Loucy (cell line): Measurements from ENCODE around the gene DIDO1.

Experiments used
- H2AFZ ChIP-seq: fragments of 200-600 bp; sonication (generic); 2 replicates; pipeline ENCODE4 v1.6.0; 2016; ENCODE audit warnings: antibody characterized with exemption, mild to moderate bottlenecking, low read length, moderate library complexity
- H3F3A ChIP-seq: fragments of 200-600 bp; 2 replicates; pipeline ENCODE4 v1.6.0; 2016; ENCODE audit warnings: antibody characterized with exemption, low read depth, mild to moderate bottlenecking
- H3K27me3 ChIP-seq: fragments of 200-600 bp; sonication (generic); 2 replicates; pipeline ENCODE4 v1.6.1; 2014; ENCODE audit warnings: low read length, mild to moderate bottlenecking; ENCODE audit not compliant: insufficient read depth, poor library complexity, severe bottlenecking
- H3K36me3 ChIP-seq: fragments of 200-600 bp; sonication (generic); 2 replicates; pipeline ENCODE4 v1.6.1; 2016; ENCODE audit warnings: low read length; ENCODE audit not compliant: insufficient read depth
- H3K4me1 ChIP-seq: fragments of 200-600 bp; sonication (generic); 2 replicates; pipeline ENCODE4 v1.5.1; 2014; ENCODE audit warnings: low read length, mild to moderate bottlenecking; ENCODE audit not compliant: insufficient read depth, poor library complexity, severe bottlenecking
- H3K4me2 ChIP-seq: fragments of 200-600 bp; sonication (generic); 2 replicates; pipeline ENCODE4 v1.6.0; 2014; ENCODE audit warnings: antibody characterized with exemption, low read length, low read depth, mild to moderate bottlenecking; ENCODE audit not compliant: poor library complexity, severe bottlenecking
- H3K4me3 ChIP-seq: fragments of 200-600 bp; sonication (generic); 2 replicates; pipeline ENCODE4 v1.5.1; 2014; ENCODE audit warnings: low read length, mild to moderate bottlenecking, mixed read lengths; ENCODE audit not compliant: poor library complexity, severe bottlenecking
- H3K79me2 ChIP-seq: fragments of 200-600 bp; sonication (generic); 2 replicates; pipeline ENCODE4 v1.6.1; 2014; ENCODE audit warnings: low read length; ENCODE audit not compliant: insufficient read depth
- H3K9ac ChIP-seq: fragments of 200-600 bp; sonication (generic); 2 replicates; pipeline ENCODE4 v1.6.0; 2014; ENCODE audit warnings: mild to moderate bottlenecking, low read depth, low read length, moderate library complexity; ENCODE audit not compliant: poor library complexity, severe bottlenecking
- H3K9me2 ChIP-seq: fragments of 200-600 bp; sonication (generic); replicated peaks from 2 replicates; pipeline ENCODE4 v1.6.1; 2016; ENCODE audit warnings: low read depth, low read length, mixed read lengths
- H3K9me3 ChIP-seq: fragments of 200-600 bp; sonication (generic); 2 replicates; pipeline ENCODE4 v1.6.1; 2014; ENCODE audit warnings: mild to moderate bottlenecking, antibody characterized with exemption, low read length, low read depth; ENCODE audit not compliant: insufficient read depth
- H4K20me1 ChIP-seq: fragments of 200-600 bp; sonication (generic); 2 replicates; pipeline ENCODE4 v1.6.0; 2014; ENCODE audit warnings: antibody characterized with exemption, low read length, mild to moderate bottlenecking; ENCODE audit not compliant: insufficient read depth, poor library complexity, severe bottlenecking
- EZH2phosphoT487 ChIP-seq: fragments of 200-600 bp; IDR thresholded peaks from 2 replicates; pipeline ENCODE4 v1.6.1; 2018; ENCODE audit warnings: antibody characterized with exemption, mild to moderate bottlenecking, moderate library complexity, borderline replicate concordance
- TF ChIP-seq, protein P1 (sequence below): fragments of 200-600 bp; sonication (generic); conservative IDR thresholded peaks from 2 replicates; pipeline ENCODE4 v1.5.1; 2014; ENCODE audit warnings: mild to moderate bottlenecking, antibody characterized with exemption, low read length

The DIDO1 gene

DNA sequence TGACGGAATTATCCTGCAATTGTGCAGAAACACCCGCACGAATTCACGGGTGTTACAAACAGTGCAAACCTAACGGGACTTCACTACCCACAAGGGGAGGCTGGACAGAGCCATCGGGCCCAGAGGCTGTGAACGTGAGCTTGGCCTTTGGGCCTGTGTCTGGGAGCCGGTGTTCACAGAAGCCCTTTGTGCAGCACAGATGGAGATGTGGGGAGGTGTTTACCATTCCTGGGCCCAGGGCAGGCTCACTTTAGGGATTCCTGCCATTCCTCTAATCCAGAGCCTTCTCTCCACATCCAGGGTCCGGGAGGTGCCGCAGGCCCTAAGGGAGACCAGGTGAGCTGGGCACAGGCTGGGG is 94.5 kb downstream of the DIDO1 start:
- H3K9ac ChIP-seq = no peak overlapping the region
- no peaks in the 10 kb centered on the region for H3K27me3 ChIP-seq
- H3K36me3 ChIP-seq = no peaks in the 10 kb centered on the region
- H3K79me2 ChIP-seq = no peaks in the 10 kb centered on the region
- H3K4me1 ChIP-seq = no peaks in the 10 kb centered on the region
- TF ChIP-seq, protein P1, sequence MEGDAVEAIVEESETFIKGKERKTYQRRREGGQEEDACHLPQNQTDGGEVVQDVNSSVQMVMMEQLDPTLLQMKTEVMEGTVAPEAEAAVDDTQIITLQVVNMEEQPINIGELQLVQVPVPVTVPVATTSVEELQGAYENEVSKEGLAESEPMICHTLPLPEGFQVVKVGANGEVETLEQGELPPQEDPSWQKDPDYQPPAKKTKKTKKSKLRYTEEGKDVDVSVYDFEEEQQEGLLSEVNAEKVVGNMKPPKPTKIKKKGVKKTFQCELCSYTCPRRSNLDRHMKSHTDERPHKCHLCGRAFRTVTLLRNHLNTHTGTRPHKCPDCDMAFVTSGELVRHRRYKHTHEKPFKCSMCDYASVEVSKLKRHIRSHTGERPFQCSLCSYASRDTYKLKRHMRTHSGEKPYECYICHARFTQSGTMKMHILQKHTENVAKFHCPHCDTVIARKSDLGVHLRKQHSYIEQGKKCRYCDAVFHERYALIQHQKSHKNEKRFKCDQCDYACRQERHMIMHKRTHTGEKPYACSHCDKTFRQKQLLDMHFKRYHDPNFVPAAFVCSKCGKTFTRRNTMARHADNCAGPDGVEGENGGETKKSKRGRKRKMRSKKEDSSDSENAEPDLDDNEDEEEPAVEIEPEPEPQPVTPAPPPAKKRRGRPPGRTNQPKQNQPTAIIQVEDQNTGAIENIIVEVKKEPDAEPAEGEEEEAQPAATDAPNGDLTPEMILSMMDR = no peak
- no peak for TF ChIP-seq EZH2phosphoT487
- H3F3A ChIP-seq = no peaks in the 10 kb centered on the region
- H3K4me2 ChIP-seq = no peak overlapping the region
- H3K9me2 ChIP-seq = no peaks in the 10 kb centered on the region
- H4K20me1 ChIP-seq = no peaks in the 10 kb centered on the region
- H2AFZ ChIP-seq = no peak overlapping the region
- no peak overlapping the region for H3K4me3 ChIP-seq
- H3K9me3 ChIP-seq = no peaks in the 10 kb centered on the region

DNA sequence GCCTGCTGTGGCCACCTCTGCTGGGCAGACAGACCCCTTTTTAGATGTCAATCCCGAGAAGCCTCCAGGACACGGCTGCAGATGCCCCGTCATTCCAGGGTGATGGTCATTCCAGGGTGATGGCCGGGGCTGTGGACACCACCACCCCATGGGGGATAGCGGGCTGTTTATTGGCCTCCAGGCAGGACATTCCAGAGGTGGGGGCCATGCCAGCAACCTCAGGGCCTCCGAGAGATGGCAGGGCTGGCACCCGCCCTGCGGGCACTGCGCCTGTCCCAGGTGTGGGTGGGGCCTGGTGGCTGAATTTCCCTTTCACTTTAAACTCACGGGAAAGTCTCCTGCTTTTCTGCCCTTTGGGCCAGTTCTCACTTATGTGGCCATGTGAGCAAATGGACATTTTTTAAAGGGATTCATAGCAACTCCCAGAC is 94.9 kb downstream of the DIDO1 start:
- Histone ChIP-seq H3K9me3 (no peaks in the 10 kb centered on the region), H3K4me3 (no peak overlapping the region), H4K20me1 (no peaks in the 10 kb centered on the region), H3F3A (no peaks in the 10 kb centered on the region), H3K4me2 (no peak overlapping the region), H2AFZ (no peak overlapping the region), H3K9me2 (no peaks in the 10 kb centered on the region), H3K27me3 (no peaks in the 10 kb centered on the region), H3K79me2 (no peaks in the 10 kb centered on the region), H3K36me3 (no peaks in the 10 kb centered on the region), H3K4me1 (no peaks in the 10 kb centered on the region), H3K9ac (no peak overlapping the region)
- no peak for TF ChIP-seq EZH2phosphoT487
- TF ChIP-seq, protein P1 = no peak

DNA sequence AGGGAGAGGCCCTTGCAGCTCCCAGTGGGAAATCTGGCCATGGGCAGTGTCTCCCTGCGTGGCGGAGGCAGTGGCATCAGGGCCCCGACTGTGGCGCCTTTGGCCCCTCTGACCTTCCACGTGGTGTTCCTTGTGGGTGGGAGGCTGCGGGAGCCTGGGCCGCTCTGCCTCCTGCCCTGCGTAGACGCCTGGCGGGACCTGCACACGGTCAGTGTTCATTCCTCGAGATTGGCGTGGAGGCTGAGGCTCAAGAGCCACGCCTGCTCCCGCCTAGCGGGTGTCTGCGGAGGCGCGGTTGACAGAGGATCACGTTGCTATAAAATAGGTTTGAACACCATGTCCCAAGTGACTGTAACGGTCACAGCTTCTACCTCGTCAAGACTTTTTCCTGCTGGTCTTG is 95.5 kb downstream of the DIDO1 start:
- Histone ChIP-seq H3K4me3 (no peak overlapping the region), H3K9me2 (no peaks in the 10 kb centered on the region), H3K4me2 (no peak overlapping the region), H4K20me1 (no peaks in the 10 kb centered on the region), H3K9me3 (no peaks in the 10 kb centered on the region), H3K36me3 (no peaks in the 10 kb centered on the region), H3F3A (no peaks in the 10 kb centered on the region), H2AFZ (no peak overlapping the region), H3K27me3 (no peaks in the 10 kb centered on the region), H3K79me2 (no peaks in the 10 kb centered on the region), H3K4me1 (no peaks in the 10 kb centered on the region), H3K9ac (no peak overlapping the region)
- TF ChIP-seq, protein P1 = no peak
- no peak for TF ChIP-seq EZH2phosphoT487
